GM06990 (cell line): ENCODE measurements around the gene CRADD.
"Not testable (repeated sequence)": the region's sequence is repeated elsewhere in the genome, so short reads cannot be mapped to it uniquely, and the experiment has no call there.

Experiments used
- DNase-seq: peaks from one replicate; pipeline ENCODE4 v3.0.0-alpha.2; 2011; ENCODE audit not compliant: insufficient read length; ENCODE audit errors: extremely low read depth
- H3K27me3 ChIP-seq: replicated peaks from 2 replicates; pipeline ENCODE4 v1.6.0; 2011; ENCODE audit warnings: low read length; ENCODE audit not compliant: control insufficient read depth, insufficient read depth
- H3K36me3 ChIP-seq: 2 replicates; pipeline ENCODE4 v1.5.1; 2011; ENCODE audit warnings: low read length; ENCODE audit not compliant: control insufficient read depth, insufficient read depth
- H3K4me3 ChIP-seq: replicated peaks from 2 replicates; pipeline ENCODE4 v1.5.1; 2011; ENCODE audit warnings: low read depth, mild to moderate bottlenecking, control low read depth, low read length
- TF ChIP-seq, protein P1 (sequence below): IDR thresholded peaks from 2 replicates; pipeline ENCODE4 v1.5.1; 2011; ENCODE audit warnings: low read length, control low read depth, mild to moderate bottlenecking, inconsistent platforms; ENCODE audit not compliant: insufficient read depth, poor library complexity, severe bottlenecking

Gene CRADD

DNA sequence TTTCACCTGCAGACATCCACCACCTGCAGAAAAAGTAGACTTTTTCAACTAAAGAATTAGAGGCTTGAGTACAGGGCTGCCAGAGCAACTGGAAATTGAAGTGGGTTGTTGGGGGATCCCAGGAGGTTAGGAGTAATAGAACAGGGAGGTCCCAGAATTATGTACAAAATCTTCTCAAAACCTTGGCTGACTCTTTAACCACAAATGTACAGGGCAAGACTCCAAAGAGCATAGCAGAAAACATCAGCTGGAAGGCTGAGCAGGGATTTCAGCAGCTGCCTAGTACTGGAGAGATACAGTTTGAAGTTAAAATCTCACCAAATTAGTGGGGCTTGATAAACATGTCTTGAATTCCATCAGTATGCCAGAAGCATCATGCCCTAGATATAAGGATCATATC lies 191.6 kb downstream of the CRADD start:
- TF ChIP-seq, protein P1, sequence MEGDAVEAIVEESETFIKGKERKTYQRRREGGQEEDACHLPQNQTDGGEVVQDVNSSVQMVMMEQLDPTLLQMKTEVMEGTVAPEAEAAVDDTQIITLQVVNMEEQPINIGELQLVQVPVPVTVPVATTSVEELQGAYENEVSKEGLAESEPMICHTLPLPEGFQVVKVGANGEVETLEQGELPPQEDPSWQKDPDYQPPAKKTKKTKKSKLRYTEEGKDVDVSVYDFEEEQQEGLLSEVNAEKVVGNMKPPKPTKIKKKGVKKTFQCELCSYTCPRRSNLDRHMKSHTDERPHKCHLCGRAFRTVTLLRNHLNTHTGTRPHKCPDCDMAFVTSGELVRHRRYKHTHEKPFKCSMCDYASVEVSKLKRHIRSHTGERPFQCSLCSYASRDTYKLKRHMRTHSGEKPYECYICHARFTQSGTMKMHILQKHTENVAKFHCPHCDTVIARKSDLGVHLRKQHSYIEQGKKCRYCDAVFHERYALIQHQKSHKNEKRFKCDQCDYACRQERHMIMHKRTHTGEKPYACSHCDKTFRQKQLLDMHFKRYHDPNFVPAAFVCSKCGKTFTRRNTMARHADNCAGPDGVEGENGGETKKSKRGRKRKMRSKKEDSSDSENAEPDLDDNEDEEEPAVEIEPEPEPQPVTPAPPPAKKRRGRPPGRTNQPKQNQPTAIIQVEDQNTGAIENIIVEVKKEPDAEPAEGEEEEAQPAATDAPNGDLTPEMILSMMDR, result no peak
- no peak for DNase-seq
- no peaks in the 10 kb centered on the region for H3K36me3 ChIP-seq
- H3K27me3 ChIP-seq, result no peaks in the 10 kb centered on the region
- H3K4me3 ChIP-seq, result no peak overlapping the region

DNA sequence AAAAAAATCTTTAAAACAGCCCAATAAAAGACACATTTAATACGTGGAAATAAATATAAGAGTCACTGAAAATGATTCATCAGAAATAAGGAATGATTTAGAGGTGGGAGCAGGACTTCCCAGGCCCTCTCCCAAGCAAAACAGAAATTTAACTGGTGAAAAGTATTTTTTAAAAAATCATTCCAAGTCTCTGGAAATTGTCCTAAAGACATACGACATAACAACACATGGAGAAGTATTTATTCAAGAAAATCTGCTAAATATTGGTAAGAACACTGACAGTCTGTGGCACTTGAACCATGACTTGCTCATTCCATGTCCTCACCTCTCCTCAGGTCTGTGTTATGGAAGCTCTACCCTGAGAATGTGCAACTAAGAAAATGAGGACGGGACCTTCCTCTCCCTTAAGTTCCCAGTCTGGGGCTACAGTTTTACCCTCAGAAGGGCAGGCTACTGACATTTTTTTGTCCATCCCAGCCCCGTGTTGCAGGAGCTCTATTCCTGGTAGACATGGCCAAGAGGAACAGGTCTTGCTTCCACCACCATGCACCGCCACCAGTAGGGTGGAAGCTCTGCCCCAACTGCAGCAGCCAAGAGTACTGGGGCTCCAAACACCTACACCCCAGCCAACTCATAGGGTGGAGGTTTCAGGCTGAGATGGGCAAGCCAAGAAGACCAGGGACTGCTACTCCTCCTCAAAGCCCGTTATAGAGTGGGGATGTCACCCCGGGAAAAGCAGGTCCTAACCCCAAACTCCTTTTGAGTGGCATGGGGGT lies 193.0 kb downstream of the CRADD start:
- H3K27me3 ChIP-seq, result no peaks in the 10 kb centered on the region
- no peak for DNase-seq
- H3K36me3 ChIP-seq, result no peaks in the 10 kb centered on the region
- H3K4me3 ChIP-seq, result no peak overlapping the region
- TF ChIP-seq, protein P1, result no peak

DNA sequence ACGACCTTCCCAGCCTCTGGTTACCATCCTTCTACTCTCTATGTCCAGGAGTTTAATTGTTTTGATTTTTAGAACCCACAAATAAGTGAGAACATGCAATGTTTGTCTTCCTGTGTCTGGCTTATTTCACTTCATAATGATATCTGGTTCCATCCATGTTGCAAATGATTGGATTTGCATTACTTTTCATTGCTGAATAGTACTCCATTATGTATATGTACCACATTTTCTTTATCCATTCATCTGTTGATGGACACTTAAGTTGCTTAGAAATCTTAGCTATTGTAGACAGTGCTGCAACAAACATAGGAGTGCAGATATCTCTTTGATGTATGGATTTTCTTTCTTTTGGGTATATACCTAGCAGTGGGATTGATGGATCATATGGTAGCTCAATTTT lies 194.4 kb downstream of the CRADD start:
- not testable (repeated sequence) for H3K4me3 ChIP-seq, H3K36me3 ChIP-seq, DNase-seq, H3K27me3 ChIP-seq

DNA sequence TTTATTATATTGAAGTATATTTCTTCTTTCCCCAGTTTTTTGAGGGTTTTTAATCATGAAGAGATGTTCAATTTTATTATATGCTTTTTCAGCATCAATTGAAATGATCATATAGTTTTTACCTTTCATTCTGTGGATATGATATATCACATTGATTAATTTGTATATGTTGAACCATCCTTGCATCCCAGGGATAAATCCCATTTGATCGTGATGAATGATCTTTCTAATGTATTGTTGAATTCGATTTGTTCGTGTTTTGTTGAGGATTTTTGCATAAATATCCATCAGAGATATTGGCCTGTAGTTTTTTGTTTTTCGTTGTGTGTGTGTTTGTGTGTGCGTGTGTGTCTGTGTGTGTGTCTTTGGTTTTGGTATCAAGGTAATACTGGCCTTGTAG lies 196.4 kb downstream of the CRADD start:
- Histone ChIP-seq H3K4me3 (no peak overlapping the region), H3K36me3 (no peaks in the 10 kb centered on the region), H3K27me3 (no peaks in the 10 kb centered on the region)
- no peak for DNase-seq
- TF ChIP-seq, protein P1, result no peak

DNA sequence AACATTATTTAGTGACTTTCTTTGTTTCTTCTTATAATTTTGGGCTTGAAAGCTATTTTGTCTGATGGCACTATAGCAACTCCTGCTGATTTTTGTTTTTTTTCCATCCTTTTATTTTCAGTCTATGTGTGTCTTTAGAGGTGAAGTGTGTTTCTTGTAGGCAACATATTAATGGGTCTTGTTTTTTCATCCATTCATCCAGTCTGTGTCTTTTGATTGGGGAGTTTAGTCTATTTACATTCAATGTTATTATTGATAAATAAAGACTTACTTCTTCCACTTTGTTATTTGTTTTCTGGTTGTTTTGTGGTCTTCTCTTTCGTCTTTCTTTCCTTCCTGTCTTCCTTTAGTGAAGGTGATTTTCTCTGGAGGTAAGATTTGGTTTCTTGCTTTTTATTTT lies 198.0 kb downstream of the CRADD start:
- Histone ChIP-seq H3K36me3 (no peaks in the 10 kb centered on the region), H3K4me3 (no peak overlapping the region), H3K27me3 (no peaks in the 10 kb centered on the region)
- TF ChIP-seq, protein P1, result no peak
- DNase-seq, result no peak

DNA sequence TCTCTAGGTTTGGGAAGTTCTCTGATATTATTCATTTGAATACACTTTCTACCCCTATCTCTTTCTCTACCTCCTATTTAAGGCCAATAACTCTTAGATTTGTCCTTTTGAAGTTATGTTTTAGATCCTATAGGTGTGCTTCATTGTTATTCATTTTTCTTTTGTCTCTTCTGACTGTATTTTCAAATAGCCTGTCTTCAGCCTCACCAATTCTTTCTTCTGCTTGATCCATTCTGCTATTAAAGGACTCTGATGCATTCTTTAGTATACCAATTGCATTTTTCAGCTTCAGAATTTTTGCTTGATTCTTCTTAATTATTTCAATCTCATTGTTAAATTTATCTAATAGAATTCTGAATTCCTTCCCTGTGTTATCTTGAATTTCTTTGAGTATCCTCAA lies 199.2 kb downstream of the CRADD start:
- no peak for DNase-seq
- Histone ChIP-seq H3K27me3 (no peaks in the 10 kb centered on the region), H3K4me3 (no peak overlapping the region), H3K36me3 (no peaks in the 10 kb centered on the region)
- TF ChIP-seq, protein P1, result no peak
